AG10803 (cell line): ENCODE data around the gene TBXAS1.

Source experiments
- DNase-seq: peaks from one replicate; pipeline ENCODE4 v3.0.0; 2010; ENCODE audit warnings: low read depth
- H3K4me3 ChIP-seq: 2 replicates; pipeline ENCODE4 v1.5.1; 2011; ENCODE audit warnings: mild to moderate bottlenecking, low read length, control low read depth
- TF ChIP-seq, protein P1 (sequence below): conservative IDR thresholded peaks from 2 replicates; pipeline ENCODE4 v1.5.1; 2011; ENCODE audit warnings: mild to moderate bottlenecking, low read length, control low read depth, inconsistent platforms

The TBXAS1 gene

GRCh38 chr7:139887992-139888481 is 59.0 kb downstream of the TBXAS1 start:
- TF ChIP-seq, protein P1, sequence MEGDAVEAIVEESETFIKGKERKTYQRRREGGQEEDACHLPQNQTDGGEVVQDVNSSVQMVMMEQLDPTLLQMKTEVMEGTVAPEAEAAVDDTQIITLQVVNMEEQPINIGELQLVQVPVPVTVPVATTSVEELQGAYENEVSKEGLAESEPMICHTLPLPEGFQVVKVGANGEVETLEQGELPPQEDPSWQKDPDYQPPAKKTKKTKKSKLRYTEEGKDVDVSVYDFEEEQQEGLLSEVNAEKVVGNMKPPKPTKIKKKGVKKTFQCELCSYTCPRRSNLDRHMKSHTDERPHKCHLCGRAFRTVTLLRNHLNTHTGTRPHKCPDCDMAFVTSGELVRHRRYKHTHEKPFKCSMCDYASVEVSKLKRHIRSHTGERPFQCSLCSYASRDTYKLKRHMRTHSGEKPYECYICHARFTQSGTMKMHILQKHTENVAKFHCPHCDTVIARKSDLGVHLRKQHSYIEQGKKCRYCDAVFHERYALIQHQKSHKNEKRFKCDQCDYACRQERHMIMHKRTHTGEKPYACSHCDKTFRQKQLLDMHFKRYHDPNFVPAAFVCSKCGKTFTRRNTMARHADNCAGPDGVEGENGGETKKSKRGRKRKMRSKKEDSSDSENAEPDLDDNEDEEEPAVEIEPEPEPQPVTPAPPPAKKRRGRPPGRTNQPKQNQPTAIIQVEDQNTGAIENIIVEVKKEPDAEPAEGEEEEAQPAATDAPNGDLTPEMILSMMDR, result no peak

DNA sequence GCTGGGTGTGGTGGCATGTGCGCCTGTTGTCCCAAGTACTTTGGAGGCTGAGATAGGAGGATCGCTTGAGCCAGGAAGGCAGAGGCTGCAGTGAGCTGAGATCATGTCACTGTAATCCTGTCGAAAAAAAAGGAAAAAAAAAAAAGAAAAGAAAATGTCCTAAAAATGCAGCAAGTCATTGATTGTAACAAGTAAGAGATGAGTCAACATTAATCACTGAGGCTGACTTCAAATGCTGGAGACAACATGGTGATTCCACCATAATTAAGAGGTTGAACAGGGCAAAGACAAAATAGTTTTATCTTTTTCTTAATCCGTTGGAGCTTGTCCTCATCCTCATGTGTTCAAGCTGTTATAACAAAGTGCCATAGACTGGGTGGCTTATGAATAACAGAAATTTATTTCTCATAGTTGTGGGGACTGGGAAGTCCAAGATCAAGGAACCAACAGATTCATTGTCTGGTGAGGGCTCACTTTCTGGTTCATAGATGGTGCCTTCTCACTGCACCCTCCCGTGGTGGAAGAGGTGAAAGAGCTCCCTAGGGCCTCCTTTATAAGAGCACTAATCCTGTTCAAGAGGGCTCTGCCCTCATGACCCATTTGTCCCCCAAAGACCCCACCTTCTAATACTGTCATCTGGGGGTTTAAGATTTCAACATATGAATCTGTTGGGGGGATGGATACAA is 60.3 kb downstream of the TBXAS1 start:
- TF ChIP-seq, protein P1, result no peak
- peak; percentile 17 for DNase-seq

More at GRCh38 chr7:139887992-139888481, 59.0 kb downstream of the TBXAS1 start:
- no peak overlapping the region for H3K4me3 ChIP-seq
- DNase-seq, result no peak

GRCh38 chr7:139893461-139893860 is 64.4 kb downstream of the TBXAS1 start:
- DNase-seq, result no peak
- H3K4me3 ChIP-seq, result no peak overlapping the region
- TF ChIP-seq, protein P1, result no peak

More for the DNA sequence above, 60.3 kb downstream of the TBXAS1 start:
- no peak overlapping the region for H3K4me3 ChIP-seq

DNA sequence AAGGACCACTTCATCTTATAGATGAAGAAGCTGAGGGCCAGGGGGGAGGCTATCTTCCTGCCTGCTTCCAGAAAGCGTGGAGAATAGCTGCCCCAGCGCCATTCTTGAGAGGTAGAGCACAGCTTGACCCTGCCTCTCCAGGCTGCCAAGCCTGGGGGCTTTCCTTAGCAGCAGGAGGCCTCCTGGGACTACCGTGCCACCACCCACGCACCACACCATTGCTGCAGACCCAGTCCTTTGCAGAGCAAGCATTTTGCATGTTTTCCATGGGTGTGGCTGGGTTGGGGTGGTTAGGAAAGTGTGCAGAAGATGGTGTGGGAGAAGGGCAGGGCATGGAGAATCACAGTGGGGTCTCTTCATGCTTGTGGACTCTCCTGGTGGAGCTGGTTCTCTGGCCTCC is 64.9 kb downstream of the TBXAS1 start:
- no peak for DNase-seq
- H3K4me3 ChIP-seq, result no peak overlapping the region
- TF ChIP-seq, protein P1, result no peak

GRCh38 chr7:139895141-139895829 is 66.2 kb downstream of the TBXAS1 start:
- TF ChIP-seq, protein P1, result no peak
- DNase-seq, result no peak
- H3K4me3 ChIP-seq, result no peak overlapping the region

- TF ChIP-seq, protein P1, result no peak
- no peak overlapping the region for H3K4me3 ChIP-seq
- DNase-seq, result no peak
These were observed 67.2 kb downstream of the TBXAS1 start for GRCh38 chr7:139896288-139896687.

GRCh38 chr7:139896831-139897230 is 67.8 kb downstream of the TBXAS1 start:
- TF ChIP-seq, protein P1, result no peak
- DNase-seq, result no peak
- H3K4me3 ChIP-seq, result no peak overlapping the region
